ENCODE results near the gene MICA. TPM values are rescaled to one million over a fixed set of nuclear protein-coding genes. Genes with fewer than 3 reads are reported as not detected.

The MICA gene
- total RNA-seq, 1 donor from 2014 or later = 9.9 TPM

GRCh38 chr6:31464252-31465184 lies 61.1 kb downstream of the MICA start:
- Histone ChIP-seq H3K27me3 (ENCODE audit: low read depth) (no peaks in the 10 kb centered on the region), H3K27ac (replicated peaks) (no peak overlapping the region), H3K36me3 (no peaks in the 10 kb centered on the region), H3K4me3 (peak overlapping the region; percentile 70), H3K4me1 (peaks cover 32% of the 10 kb centered on the region), H3K9me3 (replicated peaks) (no peaks in the 10 kb centered on the region)
- TF ChIP-seq CTCF (IDR thresholded peaks at IDR 0.05; ENCODE audit: borderline replicate concordance) = no peak
- intact Hi-C loops (cut with micrococcal nuclease) = no loop called here
- DNase-seq = no peak

Small RNA genes lying within 50 kb of the gene (microRNA-seq; reads per million reads assigned to microRNA genes)
- gene MIR6891 = not detected

Other genes with a start within 250 kb of the MICA start
- 13.3 TPM for gene CCHCR1, start 245.8 kb upstream of the MICA start, total RNA-seq
- 2.8 TPM for gene TCF19, start 245.0 kb upstream of the MICA start, total RNA-seq
- 0.69 TPM for gene POU5F1, start 232.9 kb upstream of the MICA start, total RNA-seq
- gene HLA-C, start 131.5 kb upstream of the MICA start, total RNA-seq = 170 TPM
- 400 TPM for gene HLA-B, start 46.4 kb upstream of the MICA start, total RNA-seq
- gene MICB, start 94.5 kb downstream of the MICA start, total RNA-seq = 1.1 TPM
- not detected for gene MCCD1, start 125.4 kb downstream of the MICA start, total RNA-seq
- gene DDX39B, start 138.4 kb downstream of the MICA start, total RNA-seq = 179 TPM
- gene ATP6V1G2, start 143.0 kb downstream of the MICA start, total RNA-seq = 1.6 TPM
- gene NFKBIL1, start 144.0 kb downstream of the MICA start, total RNA-seq = 11.5 TPM
- not detected for gene LTA, start 168.7 kb downstream of the MICA start, total RNA-seq
- 0.47 TPM for gene TNF, start 172.0 kb downstream of the MICA start, total RNA-seq
- 0.25 TPM for gene LTB, start 178.8 kb downstream of the MICA start, total RNA-seq
- 6.5 TPM for gene LST1, start 182.7 kb downstream of the MICA start, total RNA-seq
- not detected for gene NCR3, start 189.4 kb downstream of the MICA start, total RNA-seq
- 15.2 TPM for gene AIF1, start 211.6 kb downstream of the MICA start, total RNA-seq
- 82.4 TPM for gene PRRC2A, start 217.1 kb downstream of the MICA start, total RNA-seq
- gene BAG6, start 249.1 kb downstream of the MICA start, total RNA-seq = 260 TPM